Kidney epithelial cell (primary cell): ENCODE measurements around the gene FRMD3. TPM values are rescaled to one million over a fixed set of nuclear protein-coding genes. Genes with fewer than 3 reads are reported as not detected.
A peak's percentile ranks its signal among the peaks of the same experiment; 100 is the strongest.

ENCODE experiments used
- DNase-seq: peaks from one replicate; pipeline ENCODE4 v3.0.0-alpha.2; 2010; ENCODE audit warnings: low read depth
- H3K27me3 ChIP-seq: 2 replicates; pipeline ENCODE4 v1.6.0; 2011; ENCODE audit warnings: low read length; ENCODE audit not compliant: control insufficient read depth, insufficient read depth
- H3K36me3 ChIP-seq: 2 replicates; pipeline ENCODE4 v1.5.1; 2011; ENCODE audit warnings: low read length; ENCODE audit not compliant: control insufficient read depth, insufficient read depth
- H3K4me3 ChIP-seq: 2 replicates; pipeline ENCODE4 v1.5.1; 2011; ENCODE audit warnings: low read depth, mild to moderate bottlenecking, control low read depth, low read length
- total RNA-seq: library from RNA; depleted of rRNA; stranded (reverse); fragments of >200 nt; gene quantifications from 2 replicates; pipeline ENCODE4 v1.2.3, GENCODE V29; 2015
- TF ChIP-seq, protein P1 (sequence below): IDR thresholded peaks from 2 replicates; pipeline ENCODE4 v1.5.1; 2011; ENCODE audit warnings: mild to moderate bottlenecking, moderate library complexity, low read length, control low read depth, inconsistent platforms; ENCODE audit not compliant: insufficient read depth, poor library complexity, severe bottlenecking

FRMD3 gene
- total RNA-seq, result 5.0 and 5.2 TPM in 2 replicates

DNA sequence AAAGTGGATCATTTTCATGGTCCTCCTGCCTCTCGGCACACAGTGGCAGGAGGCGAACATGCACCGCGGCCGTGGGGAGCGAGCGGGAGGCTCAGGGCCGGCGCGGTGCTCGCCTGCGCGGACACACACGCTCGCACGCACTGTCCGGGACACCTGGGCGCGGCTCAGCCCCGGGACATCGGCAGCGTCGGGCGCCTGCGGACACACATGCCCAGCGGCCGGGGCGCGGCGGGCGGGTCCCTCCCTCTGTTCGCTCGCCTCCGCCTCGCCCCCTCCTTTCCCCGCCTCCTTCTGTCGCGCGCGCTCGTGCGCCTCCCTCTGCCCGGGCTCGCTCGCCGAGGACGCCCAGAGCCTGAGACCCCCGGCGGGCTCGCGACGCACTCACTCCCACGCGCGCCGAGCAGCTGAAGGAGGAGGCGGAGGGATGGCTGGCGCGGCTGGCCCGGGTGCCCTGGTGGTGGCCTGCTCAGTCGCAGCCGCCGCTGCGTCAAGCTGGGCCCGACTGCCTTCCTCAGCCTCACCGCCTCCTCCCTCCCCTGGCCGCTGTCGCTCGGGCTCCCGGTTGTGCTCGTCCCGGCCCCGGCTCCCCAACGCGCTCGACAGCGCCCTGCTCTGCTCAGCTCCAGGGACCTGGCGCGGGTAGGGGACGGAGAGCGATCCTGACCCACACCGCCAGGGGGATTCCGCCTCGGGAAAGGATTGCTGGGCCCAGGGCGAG, at the start of gene FRMD3:
TSS of gene FRMD3 (minus strand) at position 230 of the 718 bp plus-strand sequence. CDS start at position 60, 170 bp downstream.
- peak within 1 kb of the TSS; percentile 57 for H3K4me3 ChIP-seq
- no peaks in the 10 kb centered on the region for H3K36me3 ChIP-seq
- TF ChIP-seq, protein P1, sequence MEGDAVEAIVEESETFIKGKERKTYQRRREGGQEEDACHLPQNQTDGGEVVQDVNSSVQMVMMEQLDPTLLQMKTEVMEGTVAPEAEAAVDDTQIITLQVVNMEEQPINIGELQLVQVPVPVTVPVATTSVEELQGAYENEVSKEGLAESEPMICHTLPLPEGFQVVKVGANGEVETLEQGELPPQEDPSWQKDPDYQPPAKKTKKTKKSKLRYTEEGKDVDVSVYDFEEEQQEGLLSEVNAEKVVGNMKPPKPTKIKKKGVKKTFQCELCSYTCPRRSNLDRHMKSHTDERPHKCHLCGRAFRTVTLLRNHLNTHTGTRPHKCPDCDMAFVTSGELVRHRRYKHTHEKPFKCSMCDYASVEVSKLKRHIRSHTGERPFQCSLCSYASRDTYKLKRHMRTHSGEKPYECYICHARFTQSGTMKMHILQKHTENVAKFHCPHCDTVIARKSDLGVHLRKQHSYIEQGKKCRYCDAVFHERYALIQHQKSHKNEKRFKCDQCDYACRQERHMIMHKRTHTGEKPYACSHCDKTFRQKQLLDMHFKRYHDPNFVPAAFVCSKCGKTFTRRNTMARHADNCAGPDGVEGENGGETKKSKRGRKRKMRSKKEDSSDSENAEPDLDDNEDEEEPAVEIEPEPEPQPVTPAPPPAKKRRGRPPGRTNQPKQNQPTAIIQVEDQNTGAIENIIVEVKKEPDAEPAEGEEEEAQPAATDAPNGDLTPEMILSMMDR, result peak; percentile 82
- H3K27me3 ChIP-seq, result peaks cover 14% of the 10 kb centered on the region
- DNase-seq, result peak; percentile 21

DNA sequence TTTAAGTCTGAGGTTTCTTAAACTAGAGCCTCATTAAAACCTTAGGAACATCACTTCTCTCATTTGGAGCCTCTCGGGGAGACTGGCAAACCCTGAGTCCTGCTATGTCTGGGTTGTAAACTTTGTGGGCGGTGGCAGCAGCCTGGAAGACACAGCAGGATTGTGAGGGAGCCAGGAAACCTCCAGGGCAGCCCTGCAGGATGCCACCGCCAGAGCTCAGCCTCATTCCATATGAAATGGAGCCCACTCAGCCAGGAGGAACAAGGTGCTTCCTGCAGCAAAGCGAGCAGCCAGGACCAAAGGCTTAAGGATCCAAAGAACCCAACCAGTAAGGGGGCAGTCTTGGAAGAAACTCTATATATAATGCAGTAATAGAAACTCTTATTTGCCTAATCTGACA, 46.8 kb upstream of the FRMD3 start:
- Histone ChIP-seq H3K4me3 (no peak overlapping the region), H3K27me3 (no peaks in the 10 kb centered on the region), H3K36me3 (no peaks in the 10 kb centered on the region)
- no peak for DNase-seq
- TF ChIP-seq, protein P1, result no peak

DNA sequence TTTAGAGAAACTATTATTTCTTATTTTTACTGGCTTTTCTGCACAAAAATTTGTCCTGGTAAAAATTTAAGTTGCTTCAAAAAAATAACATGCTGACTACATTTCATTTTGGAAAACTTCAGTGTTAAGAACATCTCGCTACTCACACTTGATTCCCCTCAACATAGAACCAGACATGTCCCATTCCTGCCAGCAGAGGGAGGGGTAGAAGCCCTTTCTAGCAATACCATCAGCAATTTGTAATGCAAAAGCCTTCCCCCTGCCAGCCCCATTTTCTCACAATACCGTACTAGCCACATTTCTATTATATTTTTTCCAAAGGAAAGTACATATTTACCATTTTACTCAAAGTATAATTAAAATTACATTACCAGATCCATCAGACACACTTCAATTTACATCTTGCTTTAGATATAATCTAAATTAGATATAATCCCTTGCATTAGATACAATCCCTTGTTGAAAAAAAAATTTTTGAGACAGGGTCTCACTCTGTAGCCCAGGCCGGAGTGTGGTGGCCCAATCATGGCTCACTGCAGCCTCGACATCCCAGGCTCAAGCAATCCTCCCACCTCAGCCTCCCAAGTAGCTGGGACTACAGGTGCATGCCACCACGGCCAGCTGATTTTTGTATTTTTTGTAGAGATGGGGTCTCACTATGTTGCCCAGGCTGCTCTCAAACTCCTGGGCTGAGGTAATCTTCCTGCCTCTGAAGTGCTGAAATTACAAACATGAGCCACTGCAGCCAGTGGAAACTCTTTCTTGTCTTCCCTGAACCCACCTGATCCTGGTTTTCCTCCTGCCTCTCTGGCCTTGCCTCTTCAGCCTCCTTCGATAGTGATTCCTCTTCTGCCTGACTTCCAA, 45.2 kb upstream of the FRMD3 start:
- TF ChIP-seq, protein P1, result peak; percentile 79
- Histone ChIP-seq H3K36me3 (no peaks in the 10 kb centered on the region), H3K27me3 (no peaks in the 10 kb centered on the region), H3K4me3 (no peak overlapping the region)
- no peak for DNase-seq

DNA sequence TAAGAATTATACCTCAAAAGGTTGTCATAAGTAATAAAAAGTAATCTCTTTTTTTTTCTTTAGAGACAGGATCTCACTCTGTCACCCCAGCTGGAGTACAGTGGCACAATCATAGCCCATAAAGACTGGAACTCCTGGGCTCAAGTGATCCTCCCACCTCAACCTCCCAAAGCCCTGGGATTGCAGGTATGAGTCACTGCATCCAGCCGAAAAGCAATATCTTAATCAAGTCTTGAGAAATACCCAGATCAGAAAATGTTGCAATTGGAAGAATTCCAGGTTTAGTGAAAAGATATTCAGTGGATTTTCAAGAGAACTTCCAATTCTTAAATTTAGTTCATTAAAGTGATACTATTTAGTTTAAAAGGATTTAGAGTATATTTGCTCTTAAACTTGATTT, 43.8 kb upstream of the FRMD3 start:
- H3K4me3 ChIP-seq, result no peak overlapping the region
- no peaks in the 10 kb centered on the region for H3K36me3 ChIP-seq
- no peaks in the 10 kb centered on the region for H3K27me3 ChIP-seq
- TF ChIP-seq, protein P1, result no peak
- DNase-seq, result no peak

DNA sequence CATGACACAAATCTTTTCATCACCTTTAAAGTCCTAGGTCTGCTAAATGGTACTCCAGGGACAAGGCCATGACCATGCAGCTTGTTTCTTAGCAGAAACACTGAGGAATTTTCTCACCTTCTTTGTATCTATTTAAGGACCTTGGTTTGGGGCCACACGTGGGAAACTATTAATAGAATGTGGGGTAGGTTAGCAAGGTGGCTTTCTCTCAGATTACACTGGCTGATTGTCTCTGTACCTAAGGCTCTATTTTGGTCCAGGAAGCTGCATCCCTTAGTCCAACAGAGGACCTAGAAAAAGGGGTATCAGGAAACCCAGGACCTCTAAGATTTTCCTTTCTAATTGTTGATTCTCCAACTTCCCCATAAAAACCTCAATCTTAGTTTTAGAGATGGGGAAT, 36.3 kb upstream of the FRMD3 start:
- H3K27me3 ChIP-seq, result no peaks in the 10 kb centered on the region
- H3K4me3 ChIP-seq, result no peak overlapping the region
- no peak for DNase-seq
- no peaks in the 10 kb centered on the region for H3K36me3 ChIP-seq
- TF ChIP-seq, protein P1, result no peak

DNA sequence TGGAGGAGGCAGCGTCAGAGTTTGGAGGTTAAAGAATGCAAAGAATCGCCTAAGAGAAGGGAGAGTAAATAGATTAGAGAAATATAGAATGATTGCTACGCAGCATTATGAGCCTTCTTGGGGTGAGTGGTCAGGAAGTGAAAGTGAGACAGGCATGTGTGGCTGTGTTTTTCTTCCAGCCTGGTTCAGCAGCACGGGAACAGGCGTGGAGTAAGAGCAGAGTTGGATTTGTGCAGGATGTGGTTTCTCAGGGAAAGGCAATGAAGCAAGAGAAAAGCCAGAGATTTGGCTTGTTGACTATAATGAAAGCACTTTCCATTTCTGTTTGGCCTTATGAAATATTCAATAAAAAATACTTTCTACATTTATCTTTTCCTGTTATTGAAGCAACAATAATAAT, 34.3 kb upstream of the FRMD3 start:
- TF ChIP-seq, protein P1, result no peak
- Histone ChIP-seq H3K36me3 (no peaks in the 10 kb centered on the region), H3K4me3 (no peak overlapping the region), H3K27me3 (no peaks in the 10 kb centered on the region)
- peak; percentile 38 for DNase-seq
